Measurements from ENCODE around the gene ZCCHC9.

ZCCHC9 gene

GRCh38 chr5:81349161-81349560, 47.8 kb downstream of the ZCCHC9 start:
- Histone ChIP-seq H3K4me3 (ENCODE audit: insufficient read depth, low read length, poor library complexity, severe bottlenecking) (no peak overlapping the region), H3K27me3 (ENCODE audit: low read length) (no peaks in the 10 kb centered on the region), H3F3A (ENCODE audit: insufficient read depth) (no peaks in the 10 kb centered on the region), H3K36me3 (ENCODE audit: low read length) (no peaks in the 10 kb centered on the region), H3K9me2 (replicated peaks; ENCODE audit: insufficient read depth, low read length) (no peaks in the 10 kb centered on the region), H3K79me2 (ENCODE audit: insufficient read depth, low read length) (no peaks in the 10 kb centered on the region), H4K20me1 (ENCODE audit: low read depth, low read length) (no peaks in the 10 kb centered on the region), H3K4me2 (ENCODE audit: low read depth, low read length, poor library complexity, severe bottlenecking) (no peak overlapping the region), H3K27ac (ENCODE audit: low read depth, low read length) (no peak overlapping the region), H3K9me3 (ENCODE audit: insufficient read depth, low read length) (no peaks in the 10 kb centered on the region), H3K9ac (ENCODE audit: low read length) (no peak overlapping the region), H2AFZ (ENCODE audit: low read depth, low read length, severe bottlenecking) (no peak overlapping the region)
- TF ChIP-seq CTCF (IDR thresholded peaks at IDR 0.05; ENCODE audit: insufficient read depth, low read length, poor library complexity, severe bottlenecking) = no peak
- TF ChIP-seq EZH2phosphoT487 (conservative IDR thresholded peaks at IDR 0.05; ENCODE audit: low read length) = no peak

- no peak overlapping the region for H3K9ac ChIP-seq (ENCODE audit: low read length)
- H3F3A ChIP-seq (ENCODE audit: insufficient read depth) = no peaks in the 10 kb centered on the region
- no peak overlapping the region for H3K27ac ChIP-seq (ENCODE audit: low read depth, low read length)
- H3K9me2 ChIP-seq (replicated peaks; ENCODE audit: insufficient read depth, low read length) = no peaks in the 10 kb centered on the region
- H3K9me3 ChIP-seq (ENCODE audit: insufficient read depth, low read length) = no peaks in the 10 kb centered on the region
- H3K4me2 ChIP-seq (ENCODE audit: low read depth, low read length, poor library complexity, severe bottlenecking) = no peak overlapping the region
- no peak overlapping the region for H2AFZ ChIP-seq (ENCODE audit: low read depth, low read length, severe bottlenecking)
- no peak for TF ChIP-seq EZH2phosphoT487 (conservative IDR thresholded peaks at IDR 0.05; ENCODE audit: low read length)
- no peak for TF ChIP-seq CTCF (IDR thresholded peaks at IDR 0.05; ENCODE audit: insufficient read depth, low read length, poor library complexity, severe bottlenecking)
- no peaks in the 10 kb centered on the region for H3K36me3 ChIP-seq (ENCODE audit: low read length)
- H4K20me1 ChIP-seq (ENCODE audit: low read depth, low read length) = no peaks in the 10 kb centered on the region
- no peaks in the 10 kb centered on the region for H3K79me2 ChIP-seq (ENCODE audit: insufficient read depth, low read length)
- no peak overlapping the region for H3K4me3 ChIP-seq (ENCODE audit: insufficient read depth, low read length, poor library complexity, severe bottlenecking)
- no peaks in the 10 kb centered on the region for H3K27me3 ChIP-seq (ENCODE audit: low read length)
These were observed 49.1 kb downstream of the ZCCHC9 start for GRCh38 chr5:81350507-81350906.

GRCh38 chr5:81353189-81353588, 51.8 kb downstream of the ZCCHC9 start:
- TF ChIP-seq EZH2phosphoT487 (conservative IDR thresholded peaks at IDR 0.05; ENCODE audit: low read length) (no peak), CTCF (IDR thresholded peaks at IDR 0.05; ENCODE audit: insufficient read depth, low read length, poor library complexity, severe bottlenecking) (no peak)
- no peak overlapping the region for H2AFZ ChIP-seq (ENCODE audit: low read depth, low read length, severe bottlenecking)
- no peak overlapping the region for H3K4me3 ChIP-seq (ENCODE audit: insufficient read depth, low read length, poor library complexity, severe bottlenecking)
- no peaks in the 10 kb centered on the region for H3K79me2 ChIP-seq (ENCODE audit: insufficient read depth, low read length)
- no peaks in the 10 kb centered on the region for H3K36me3 ChIP-seq (ENCODE audit: low read length)
- H3K27me3 ChIP-seq (ENCODE audit: low read length) = no peaks in the 10 kb centered on the region
- H3K9me3 ChIP-seq (ENCODE audit: insufficient read depth, low read length) = no peaks in the 10 kb centered on the region
- no peaks in the 10 kb centered on the region for H4K20me1 ChIP-seq (ENCODE audit: low read depth, low read length)
- H3K27ac ChIP-seq (ENCODE audit: low read depth, low read length) = no peak overlapping the region
- H3K9me2 ChIP-seq (replicated peaks; ENCODE audit: insufficient read depth, low read length) = no peaks in the 10 kb centered on the region
- no peak overlapping the region for H3K9ac ChIP-seq (ENCODE audit: low read length)
- no peaks in the 10 kb centered on the region for H3F3A ChIP-seq (ENCODE audit: insufficient read depth)
- H3K4me2 ChIP-seq (ENCODE audit: low read depth, low read length, poor library complexity, severe bottlenecking) = no peak overlapping the region
